RWPE1 (cell line): ENCODE results near the gene ISG15.
"Not testable (repeated sequence)": the region's sequence is repeated elsewhere in the genome, so short reads cannot be mapped to it uniquely, and the experiment has no call there.

Experiments
- CTCF ChIA-PET: fragments of 350-600 bp; sonication (Branson Sonifier 250); formaldehyde crosslinking; extraction: SDS; loops from one replicate; lab custom pipeline; 2021; lab: Yijun Ruan, JAX
- POLR2A ChIA-PET: fragments of 400-600 bp; formaldehyde crosslinking; extraction: SDS; loops from one replicate; lab custom pipeline; 2020; ENCODE audit warnings: antibody characterized with exemption; ENCODE audit not compliant: low non-redundant PET; lab: Yijun Ruan, JAX
- DNase-seq: peaks from one replicate; pipeline ENCODE4 v3.0.0; 2012; ENCODE audit warnings: low spot score
- H3K27ac ChIP-seq: fragments of 450-650 bp; 2 replicates; pipeline ENCODE4 v1.5.1; 2017
- TF ChIP-seq, protein P1 (sequence below): fragments of 450-650 bp; conservative IDR thresholded peaks from 2 replicates; pipeline ENCODE4 v1.5.1; 2017; ENCODE audit warnings: low read depth, mild to moderate bottlenecking

Gene ISG15

DNA sequence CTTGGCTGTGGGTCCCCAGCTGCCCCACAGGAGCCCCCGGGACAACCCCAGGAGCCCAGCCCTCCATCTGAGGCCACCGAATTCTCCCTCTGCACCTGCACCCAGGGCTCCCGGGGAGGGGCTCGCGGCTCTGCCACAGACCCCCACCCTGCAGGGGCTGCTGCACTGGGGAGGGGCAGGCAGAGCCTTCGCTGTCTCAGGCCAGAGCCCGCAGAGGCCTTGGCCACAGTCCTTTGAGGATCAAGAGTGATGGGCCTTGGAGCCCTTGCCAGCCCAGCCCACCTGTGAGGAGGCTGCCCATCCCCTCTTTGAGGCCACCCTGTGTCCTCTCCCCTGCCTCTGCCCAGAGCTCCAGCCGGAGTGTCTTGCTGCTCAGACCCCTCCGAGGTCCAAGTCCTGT lies 37.9 kb upstream of the ISG15 start:
- H3K27ac ChIP-seq, result peak overlapping the region; percentile 81
- POLR2A ChIA-PET, result no interaction called here
- TF ChIP-seq, protein P1, sequence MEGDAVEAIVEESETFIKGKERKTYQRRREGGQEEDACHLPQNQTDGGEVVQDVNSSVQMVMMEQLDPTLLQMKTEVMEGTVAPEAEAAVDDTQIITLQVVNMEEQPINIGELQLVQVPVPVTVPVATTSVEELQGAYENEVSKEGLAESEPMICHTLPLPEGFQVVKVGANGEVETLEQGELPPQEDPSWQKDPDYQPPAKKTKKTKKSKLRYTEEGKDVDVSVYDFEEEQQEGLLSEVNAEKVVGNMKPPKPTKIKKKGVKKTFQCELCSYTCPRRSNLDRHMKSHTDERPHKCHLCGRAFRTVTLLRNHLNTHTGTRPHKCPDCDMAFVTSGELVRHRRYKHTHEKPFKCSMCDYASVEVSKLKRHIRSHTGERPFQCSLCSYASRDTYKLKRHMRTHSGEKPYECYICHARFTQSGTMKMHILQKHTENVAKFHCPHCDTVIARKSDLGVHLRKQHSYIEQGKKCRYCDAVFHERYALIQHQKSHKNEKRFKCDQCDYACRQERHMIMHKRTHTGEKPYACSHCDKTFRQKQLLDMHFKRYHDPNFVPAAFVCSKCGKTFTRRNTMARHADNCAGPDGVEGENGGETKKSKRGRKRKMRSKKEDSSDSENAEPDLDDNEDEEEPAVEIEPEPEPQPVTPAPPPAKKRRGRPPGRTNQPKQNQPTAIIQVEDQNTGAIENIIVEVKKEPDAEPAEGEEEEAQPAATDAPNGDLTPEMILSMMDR, result no peak
- DNase-seq, result no peak
- CTCF ChIA-PET, result interaction anchor here (1.0 to 1.8 kb wide), 3 partner anchors 14 to 106 kb away, joined by 3 to 9 read pairs (median 5); no protein-coding TSS in a partner anchor

DNA sequence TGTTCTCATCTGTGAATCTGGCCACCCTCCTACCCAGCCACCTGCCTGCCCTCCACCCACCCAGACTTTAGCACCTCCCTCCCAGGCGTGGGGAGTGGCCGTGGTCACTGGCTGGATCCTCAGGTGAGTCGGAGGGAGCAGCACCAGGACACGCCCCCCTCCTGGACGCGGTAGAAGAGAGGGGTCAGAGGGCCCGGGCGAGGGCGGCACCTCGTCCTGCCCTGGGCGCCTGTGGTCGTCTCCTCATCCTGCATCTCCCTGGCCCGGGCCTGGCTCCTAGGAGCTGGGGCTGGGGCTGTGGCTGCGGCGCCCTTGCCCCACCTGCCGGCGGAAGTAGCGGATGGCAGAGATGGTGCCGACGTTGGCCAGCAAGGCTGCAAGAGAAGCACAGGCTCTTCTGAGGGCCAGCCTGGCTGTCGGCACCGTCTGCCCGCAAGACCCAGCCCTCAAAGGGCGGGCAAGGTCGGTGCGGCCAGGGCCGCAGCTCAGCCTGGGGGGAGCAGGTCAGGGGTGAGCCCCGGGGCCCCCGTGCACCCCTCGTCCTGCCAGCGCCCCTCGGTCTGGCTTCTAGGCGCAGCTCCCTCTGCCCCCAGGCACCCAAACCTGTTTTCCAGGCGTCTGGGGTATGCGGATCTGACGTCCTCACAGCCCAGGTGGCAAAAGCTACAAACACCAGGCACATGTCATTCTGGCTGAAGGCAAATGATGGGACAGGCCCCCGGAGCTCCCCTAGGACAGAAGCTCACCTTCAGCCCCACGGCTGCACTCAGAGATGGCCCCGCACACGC lies 37.2 kb upstream of the ISG15 start:
- ChIA-PET POLR2A (interaction anchor here (0.9 kb wide), 1 partner anchor 9 kb away, joined by 6 read pairs; the partner anchor contains the start of gene PLEKHN1), CTCF (interaction anchor here (0.6 to 1.8 kb wide), 10 partner anchors 15 to 337 kb away, joined by 3 to 9 read pairs (median 4); partner anchors contain the start of gene NOC2L)
- peak; percentile 77 for DNase-seq
- H3K27ac ChIP-seq, result peak overlapping the region; percentile 81
- TF ChIP-seq, protein P1, result peak; percentile 82

DNA sequence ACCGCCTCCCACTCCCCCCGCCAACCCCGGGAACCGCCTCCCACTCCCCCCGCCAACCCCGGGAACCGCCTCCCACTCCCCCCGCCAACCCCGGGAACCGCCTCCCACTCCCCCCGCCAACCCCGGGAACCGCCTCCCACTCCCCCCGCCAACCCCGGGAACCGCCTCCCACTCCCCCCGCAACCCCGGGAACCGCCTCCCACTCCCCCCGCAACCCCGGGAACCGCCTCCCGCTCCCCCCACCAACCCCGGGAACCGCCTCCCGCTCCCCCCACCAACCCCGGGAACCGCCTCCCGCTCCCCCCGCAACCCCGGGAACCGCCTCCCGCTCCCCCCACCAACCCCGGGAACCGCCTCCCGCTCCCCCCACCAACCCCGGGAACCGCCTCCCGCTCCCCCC lies 36.5 kb upstream of the ISG15 start:
- ChIA-PET POLR2A (interaction anchor here (0.9 kb wide), 1 partner anchor 10 kb away, joined by 6 read pairs; the partner anchor contains the start of gene PLEKHN1), CTCF (interaction anchor here (0.6 to 1.8 kb wide), 4 partner anchors 18 to 274 kb away, joined by 3 to 9 read pairs (median 4); partner anchors contain the start of gene NOC2L)
- DNase-seq, H3K27ac ChIP-seq: not testable (repeated sequence)

DNA sequence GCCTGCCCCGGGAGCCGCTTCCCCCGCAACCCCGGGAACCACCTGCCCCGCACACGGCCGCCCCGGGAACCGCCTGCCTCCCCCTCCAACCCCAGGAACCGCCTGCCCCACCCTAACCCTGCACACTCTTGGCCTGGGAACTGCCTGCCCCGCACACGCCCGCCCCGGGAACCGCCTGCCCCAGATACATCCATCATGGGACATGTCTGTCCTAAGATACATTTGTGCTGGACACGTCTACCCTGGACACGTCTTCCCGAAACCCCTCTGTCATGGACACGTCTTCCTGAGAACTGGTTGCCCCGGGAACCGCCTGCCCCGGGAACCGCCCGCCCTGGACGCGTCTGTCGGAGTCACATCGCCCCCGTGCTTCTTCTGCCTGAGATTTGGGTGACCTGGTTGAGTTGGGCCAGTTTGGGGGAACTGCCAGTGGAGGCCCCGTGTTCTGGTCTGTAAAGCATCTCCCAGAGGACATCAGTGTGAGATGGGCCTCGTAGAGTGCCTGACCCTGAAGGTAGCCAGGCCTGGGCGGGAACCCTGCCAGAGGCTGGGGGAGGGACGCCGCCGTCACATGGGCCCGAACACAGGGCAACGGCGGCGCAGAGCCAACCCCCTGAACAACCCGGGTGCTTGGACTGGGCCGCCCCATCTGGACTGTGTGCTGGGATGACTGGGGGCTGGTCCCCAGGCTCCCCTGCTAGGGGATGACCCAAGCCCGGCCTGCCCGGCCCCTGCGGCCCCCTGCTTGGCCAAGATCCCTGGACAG lies 35.0 kb upstream of the ISG15 start:
- no peak for DNase-seq
- TF ChIP-seq, protein P1, result no peak
- H3K27ac ChIP-seq, result no peak overlapping the region
- CTCF ChIA-PET, result no interaction called here
- POLR2A ChIA-PET, result no interaction called here

DNA sequence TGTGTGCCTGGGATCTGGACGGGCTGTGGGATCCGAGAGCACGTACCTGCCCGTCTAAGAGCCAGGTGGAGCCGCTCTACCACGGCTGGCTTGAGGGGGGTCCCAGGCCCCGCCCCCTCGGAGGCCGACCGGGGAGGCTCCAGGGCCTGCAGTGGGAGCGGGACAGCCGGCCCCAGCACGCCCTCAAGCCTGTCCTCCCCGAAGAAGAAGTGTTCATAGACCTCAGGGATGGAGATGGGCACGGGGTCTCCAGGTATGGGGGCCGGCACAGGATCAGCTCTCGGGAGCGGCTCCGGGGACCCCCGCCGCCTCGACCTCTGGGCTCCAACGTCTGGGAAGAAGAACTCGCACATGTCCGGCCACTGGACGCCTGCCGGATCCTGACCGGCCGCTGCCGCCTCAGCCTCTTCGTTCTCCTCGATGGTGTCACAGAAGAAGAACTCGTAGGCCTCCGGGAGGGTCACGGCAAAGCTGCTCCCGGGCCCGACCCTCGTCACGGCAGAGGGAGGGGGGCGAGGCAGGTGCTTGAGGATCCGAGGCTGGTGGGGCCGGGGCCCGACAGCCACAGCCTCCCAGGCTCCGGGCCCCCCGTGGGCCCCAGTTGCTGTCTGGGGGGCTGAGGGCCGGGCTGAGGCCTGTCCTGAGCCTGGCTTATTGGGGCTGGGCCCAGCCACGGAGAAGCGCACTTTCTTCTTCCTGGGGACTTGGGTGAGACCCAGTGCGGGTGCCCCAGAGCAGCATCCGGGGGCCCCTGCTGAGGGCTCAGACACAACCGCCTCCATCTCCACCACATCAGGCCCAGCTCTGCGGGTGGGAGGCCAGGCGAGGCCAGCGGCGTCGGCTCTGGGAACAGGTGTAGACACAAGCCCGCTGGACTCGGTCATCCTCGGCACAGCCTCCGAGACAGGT lies 34.2 kb upstream of the ISG15 start:
- TF ChIP-seq, protein P1, result no peak
- CTCF ChIA-PET, result interaction anchor here (0.8 kb wide), 2 partner anchors 23 to 73 kb away, joined by 3 to 5 read pairs; no protein-coding TSS in a partner anchor

DNA sequence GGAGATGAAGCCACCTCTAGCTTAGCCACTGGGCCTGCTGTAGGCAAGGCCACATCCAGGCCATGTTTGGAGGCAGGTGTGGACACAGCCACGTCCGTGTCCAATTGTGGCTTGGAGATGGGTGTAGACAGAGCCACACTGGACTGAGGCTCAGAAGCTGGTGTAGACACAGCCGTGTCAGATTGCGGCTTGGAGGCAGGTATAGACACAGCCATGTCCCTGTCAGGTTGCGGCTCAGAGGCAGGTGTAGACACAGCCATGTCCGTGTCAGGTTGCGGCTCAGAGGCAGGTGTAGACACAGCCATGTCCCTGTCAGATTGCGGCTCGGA lies 33.6 kb upstream of the ISG15 start:
- DNase-seq, result no peak
- ChIA-PET POLR2A (interaction anchor here (1.0 kb wide), 1 partner anchor 22 kb away, joined by 4 read pairs; no protein-coding TSS in a partner anchor), CTCF (interaction anchor here (0.8 to 1.0 kb wide), 3 partner anchors 13 to 74 kb away, joined by 3 to 5 read pairs (median 3); no protein-coding TSS in a partner anchor)
- TF ChIP-seq, protein P1, result no peak
- no peak overlapping the region for H3K27ac ChIP-seq

More for the DNA sequence above, 34.2 kb upstream of the ISG15 start:
- POLR2A ChIA-PET, result no interaction called here
- no peak for DNase-seq
- no peak overlapping the region for H3K27ac ChIP-seq
